GM12875 (cell line): ENCODE measurements around the gene RRP15.

Source experiments
- H3K4me3 ChIP-seq: one replicate; pipeline ENCODE4 v1.5.1; 2011; ENCODE audit warnings: low read depth, low read length, control low read depth
- TF ChIP-seq, protein P1 (sequence below): IDR thresholded peaks from 2 replicates; pipeline ENCODE4 v1.5.1; 2011; ENCODE audit warnings: low read depth, mild to moderate bottlenecking, control low read depth, inconsistent platforms, low read length, moderate library complexity, borderline replicate concordance; ENCODE audit not compliant: insufficient read depth

RRP15 gene

DNA sequence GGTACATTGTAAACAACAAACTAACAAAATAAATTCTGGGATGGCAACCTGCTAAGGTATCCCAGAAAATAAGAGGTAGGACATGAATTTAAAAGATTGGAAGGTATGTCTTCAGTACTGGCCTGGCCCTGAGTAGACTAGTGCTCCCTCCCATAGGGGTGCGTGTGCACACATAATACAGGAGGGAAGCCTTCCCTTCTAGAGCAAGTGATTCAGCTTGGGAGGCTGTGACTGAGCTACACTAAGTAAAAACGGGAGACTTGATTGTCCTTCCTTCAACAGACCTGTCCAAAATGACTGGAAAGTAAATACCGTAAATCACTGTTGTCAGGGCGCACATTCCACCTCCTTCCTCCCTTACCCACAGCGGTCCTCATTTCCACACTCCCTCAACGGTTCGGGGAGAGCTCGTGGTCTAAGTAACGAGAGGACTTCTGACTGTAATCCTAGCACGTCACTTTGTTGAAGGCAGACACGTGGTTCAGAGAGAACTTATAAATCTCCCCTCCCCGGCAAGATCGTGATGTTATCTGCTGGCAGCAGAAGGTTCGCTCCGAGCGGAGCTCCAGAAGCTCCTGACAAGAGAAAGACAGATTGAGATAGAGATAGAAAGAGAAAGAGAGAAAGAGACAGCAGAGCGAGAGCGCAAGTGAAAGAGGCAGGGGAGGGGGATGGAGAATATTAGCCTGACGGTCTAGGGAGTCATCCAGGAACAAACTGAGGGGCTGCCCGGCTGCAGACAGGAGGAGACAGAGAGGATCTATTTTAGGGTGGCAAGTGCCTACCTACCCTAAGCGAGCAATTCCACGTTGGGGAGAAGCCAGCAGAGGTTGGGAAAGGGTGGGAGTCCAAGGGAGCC, 60.0 kb downstream of the RRP15 start, which contains the start of gene TGFB2:
Gene TGFB2 (plus strand): TSS at position 523 of the 859 bp plus-strand sequence. CDS start 1,366 bp downstream, outside the sequence.
- TF ChIP-seq, protein P1, sequence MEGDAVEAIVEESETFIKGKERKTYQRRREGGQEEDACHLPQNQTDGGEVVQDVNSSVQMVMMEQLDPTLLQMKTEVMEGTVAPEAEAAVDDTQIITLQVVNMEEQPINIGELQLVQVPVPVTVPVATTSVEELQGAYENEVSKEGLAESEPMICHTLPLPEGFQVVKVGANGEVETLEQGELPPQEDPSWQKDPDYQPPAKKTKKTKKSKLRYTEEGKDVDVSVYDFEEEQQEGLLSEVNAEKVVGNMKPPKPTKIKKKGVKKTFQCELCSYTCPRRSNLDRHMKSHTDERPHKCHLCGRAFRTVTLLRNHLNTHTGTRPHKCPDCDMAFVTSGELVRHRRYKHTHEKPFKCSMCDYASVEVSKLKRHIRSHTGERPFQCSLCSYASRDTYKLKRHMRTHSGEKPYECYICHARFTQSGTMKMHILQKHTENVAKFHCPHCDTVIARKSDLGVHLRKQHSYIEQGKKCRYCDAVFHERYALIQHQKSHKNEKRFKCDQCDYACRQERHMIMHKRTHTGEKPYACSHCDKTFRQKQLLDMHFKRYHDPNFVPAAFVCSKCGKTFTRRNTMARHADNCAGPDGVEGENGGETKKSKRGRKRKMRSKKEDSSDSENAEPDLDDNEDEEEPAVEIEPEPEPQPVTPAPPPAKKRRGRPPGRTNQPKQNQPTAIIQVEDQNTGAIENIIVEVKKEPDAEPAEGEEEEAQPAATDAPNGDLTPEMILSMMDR = no peak
- H3K4me3 ChIP-seq = peak within 1 kb of the TSS; percentile 39

DNA sequence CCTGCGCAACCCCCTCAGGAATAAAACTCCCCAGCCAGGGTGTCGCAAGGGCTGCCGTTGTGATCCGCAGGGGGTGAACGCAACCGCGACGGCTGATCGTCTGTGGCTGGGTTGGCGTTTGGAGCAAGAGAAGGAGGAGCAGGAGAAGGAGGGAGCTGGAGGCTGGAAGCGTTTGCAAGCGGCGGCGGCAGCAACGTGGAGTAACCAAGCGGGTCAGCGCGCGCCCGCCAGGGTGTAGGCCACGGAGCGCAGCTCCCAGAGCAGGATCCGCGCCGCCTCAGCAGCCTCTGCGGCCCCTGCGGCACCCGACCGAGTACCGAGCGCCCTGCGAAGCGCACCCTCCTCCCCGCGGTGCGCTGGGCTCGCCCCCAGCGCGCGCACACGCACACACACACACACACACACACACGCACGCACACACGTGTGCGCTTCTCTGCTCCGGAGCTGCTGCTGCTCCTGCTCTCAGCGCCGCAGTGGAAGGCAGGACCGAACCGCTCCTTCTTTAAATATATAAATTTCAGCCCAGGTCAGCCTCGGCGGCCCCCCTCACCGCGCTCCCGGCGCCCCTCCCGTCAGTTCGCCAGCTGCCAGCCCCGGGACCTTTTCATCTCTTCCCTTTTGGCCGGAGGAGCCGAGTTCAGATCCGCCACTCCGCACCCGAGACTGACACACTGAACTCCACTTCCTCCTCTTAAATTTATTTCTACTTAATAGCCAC, 60.7 kb downstream of the RRP15 start:
- TF ChIP-seq, protein P1 = no peak
- peak overlapping the region; percentile 39 for H3K4me3 ChIP-seq

DNA sequence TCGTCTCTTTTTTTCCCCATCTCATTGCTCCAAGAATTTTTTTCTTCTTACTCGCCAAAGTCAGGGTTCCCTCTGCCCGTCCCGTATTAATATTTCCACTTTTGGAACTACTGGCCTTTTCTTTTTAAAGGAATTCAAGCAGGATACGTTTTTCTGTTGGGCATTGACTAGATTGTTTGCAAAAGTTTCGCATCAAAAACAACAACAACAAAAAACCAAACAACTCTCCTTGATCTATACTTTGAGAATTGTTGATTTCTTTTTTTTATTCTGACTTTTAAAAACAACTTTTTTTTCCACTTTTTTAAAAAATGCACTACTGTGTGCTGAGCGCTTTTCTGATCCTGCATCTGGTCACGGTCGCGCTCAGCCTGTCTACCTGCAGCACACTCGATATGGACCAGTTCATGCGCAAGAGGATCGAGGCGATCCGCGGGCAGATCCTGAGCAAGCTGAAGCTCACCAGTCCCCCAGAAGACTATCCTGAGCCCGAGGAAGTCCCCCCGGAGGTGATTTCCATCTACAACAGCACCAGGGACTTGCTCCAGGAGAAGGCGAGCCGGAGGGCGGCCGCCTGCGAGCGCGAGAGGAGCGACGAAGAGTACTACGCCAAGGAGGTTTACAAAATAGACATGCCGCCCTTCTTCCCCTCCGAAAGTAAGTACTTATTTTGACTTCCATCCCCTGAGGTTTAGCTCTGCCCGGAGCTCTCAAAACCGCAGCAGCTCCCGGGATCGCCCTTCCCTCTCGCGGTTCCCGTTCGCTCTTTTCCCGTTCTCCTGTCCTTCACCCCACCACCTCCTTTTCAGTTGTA, 61.5 kb downstream of the RRP15 start:
- H3K4me3 ChIP-seq = no peak overlapping the region
- TF ChIP-seq, protein P1 = no peak

DNA sequence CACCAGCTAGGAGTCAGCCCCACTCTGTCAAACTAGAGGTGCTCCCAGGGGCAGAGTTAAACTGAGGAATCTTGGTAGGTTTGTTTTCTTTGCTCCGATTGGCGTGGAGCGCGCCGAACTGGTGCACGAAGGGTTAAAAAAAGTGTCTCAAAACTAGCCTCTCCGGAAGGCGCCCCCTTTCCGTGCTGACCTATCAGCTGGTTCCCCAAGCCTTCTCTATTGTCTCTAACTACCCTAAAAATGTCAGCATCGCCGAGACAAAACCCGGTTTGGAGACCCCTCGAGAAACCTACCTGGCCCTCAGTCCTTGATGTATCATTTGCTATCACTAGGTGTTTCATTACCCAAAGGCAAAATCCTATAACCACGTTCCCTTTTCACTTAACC, 62.2 kb downstream of the RRP15 start:
- H3K4me3 ChIP-seq = no peak overlapping the region

DNA sequence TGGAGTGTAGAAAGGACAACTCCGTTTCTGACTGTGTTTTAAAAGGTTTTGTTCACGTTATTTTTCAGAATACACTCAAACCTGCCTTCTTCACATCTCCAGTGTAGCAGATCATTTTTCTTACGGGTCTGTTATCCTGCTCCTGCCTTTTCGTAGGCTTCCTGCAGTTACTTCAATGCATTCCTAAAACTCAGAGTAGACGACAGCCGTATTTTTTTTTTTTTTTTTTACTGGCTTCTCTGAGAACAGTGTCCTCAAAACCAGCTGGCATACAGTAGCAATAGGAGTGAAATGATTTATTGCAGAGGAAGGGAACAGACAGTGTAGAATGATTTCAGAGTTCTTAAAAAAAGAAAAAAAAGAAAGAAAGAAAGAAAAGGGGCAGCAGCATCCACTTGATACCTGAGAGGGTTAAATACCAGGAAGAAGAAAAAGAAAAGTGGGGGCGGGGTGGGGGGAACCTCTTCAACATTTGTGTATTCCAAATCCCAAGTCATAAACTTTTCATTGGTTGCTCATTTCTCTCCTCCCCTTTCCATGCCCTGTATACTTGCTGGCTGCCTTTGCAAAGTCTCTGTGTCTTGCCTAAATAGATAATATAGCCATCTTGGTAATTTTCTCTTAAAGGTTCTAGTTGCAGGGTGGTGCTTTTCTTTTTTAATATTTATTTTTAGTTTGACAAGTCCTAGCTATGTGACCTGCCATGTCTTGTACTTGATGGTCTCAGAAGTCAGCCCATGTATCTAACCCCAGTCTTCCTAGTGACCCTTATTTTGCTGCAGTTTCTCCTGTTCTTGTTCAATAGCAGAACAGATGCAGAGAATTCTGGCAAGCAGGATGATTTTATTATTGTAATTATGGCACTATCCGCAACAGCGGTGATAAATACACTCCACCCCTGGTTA, 62.9 kb downstream of the RRP15 start:
- no peak overlapping the region for H3K4me3 ChIP-seq
- TF ChIP-seq, protein P1 = no peak

More for the DNA sequence above, 62.2 kb downstream of the RRP15 start:
- TF ChIP-seq, protein P1 = no peak

DNA sequence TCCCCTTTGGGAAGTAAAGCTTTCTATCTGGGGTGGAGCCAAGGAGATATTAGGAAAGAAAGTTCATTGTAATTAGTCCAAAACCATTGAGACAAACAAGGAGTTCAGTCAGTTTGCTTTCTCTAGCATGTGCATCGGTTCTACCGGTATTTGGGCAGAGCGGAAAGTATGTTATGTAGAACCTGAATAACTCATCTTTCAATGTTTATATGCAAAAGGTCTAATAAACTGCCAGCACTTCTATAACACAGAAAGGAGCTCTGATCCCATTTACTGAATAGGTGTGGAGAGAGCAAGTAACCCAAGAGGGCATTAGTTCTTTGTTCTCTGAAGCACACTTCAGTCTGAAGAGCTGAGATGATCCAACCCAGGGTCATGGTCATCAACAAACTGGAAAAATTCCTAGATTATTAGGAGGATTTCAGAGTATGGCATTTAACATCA, 63.6 kb downstream of the RRP15 start:
- TF ChIP-seq, protein P1 = no peak
- no peak overlapping the region for H3K4me3 ChIP-seq
